ENCODE results near the gene OPN1MW3. TPM values are rescaled to one million over a fixed set of nuclear protein-coding genes. Genes with fewer than 3 reads are reported as not detected.
"Not testable (repeated sequence)": the region's sequence is repeated elsewhere in the genome, so short reads cannot be mapped to it uniquely, and the experiment has no call there.

Gene OPN1MW3
- not detected for total RNA-seq

DNA sequence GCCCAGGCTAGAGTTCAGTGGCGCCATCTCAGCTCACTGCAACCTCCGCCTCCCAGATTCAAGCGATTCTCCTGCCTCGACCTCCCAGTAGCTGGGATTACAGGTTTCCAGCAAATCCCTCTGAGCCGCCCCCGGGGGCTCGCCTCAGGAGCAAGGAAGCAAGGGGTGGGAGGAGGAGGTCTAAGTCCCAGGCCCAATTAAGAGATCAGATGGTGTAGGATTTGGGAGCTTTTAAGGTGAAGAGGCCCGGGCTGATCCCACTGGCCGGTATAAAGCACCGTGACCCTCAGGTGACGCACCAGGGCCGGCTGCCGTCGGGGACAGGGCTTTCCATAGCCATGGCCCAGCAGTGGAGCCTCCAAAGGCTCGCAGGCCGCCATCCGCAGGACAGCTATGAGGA is at the start of gene OPN1MW3:
Gene OPN1MW3, plus strand, starts transcription at position 301 of the 400 bp plus-strand sequence. Its CDS starts 38 bp downstream, at position 339.
- H3K4me3 ChIP-seq; H3K27me3 ChIP-seq (replicated peaks; ENCODE audit: insufficient read depth); H3K9me3 ChIP-seq; H3K4me1 ChIP-seq (replicated peaks); H3K27ac ChIP-seq; DNase-seq (ENCODE audit: low spot score); intact Hi-C loops (cut with DNase I); H3K36me3 ChIP-seq: not testable (repeated sequence)
- no CpG with 5 or more reads among the region's 17 CpGs for WGBS

DNA sequence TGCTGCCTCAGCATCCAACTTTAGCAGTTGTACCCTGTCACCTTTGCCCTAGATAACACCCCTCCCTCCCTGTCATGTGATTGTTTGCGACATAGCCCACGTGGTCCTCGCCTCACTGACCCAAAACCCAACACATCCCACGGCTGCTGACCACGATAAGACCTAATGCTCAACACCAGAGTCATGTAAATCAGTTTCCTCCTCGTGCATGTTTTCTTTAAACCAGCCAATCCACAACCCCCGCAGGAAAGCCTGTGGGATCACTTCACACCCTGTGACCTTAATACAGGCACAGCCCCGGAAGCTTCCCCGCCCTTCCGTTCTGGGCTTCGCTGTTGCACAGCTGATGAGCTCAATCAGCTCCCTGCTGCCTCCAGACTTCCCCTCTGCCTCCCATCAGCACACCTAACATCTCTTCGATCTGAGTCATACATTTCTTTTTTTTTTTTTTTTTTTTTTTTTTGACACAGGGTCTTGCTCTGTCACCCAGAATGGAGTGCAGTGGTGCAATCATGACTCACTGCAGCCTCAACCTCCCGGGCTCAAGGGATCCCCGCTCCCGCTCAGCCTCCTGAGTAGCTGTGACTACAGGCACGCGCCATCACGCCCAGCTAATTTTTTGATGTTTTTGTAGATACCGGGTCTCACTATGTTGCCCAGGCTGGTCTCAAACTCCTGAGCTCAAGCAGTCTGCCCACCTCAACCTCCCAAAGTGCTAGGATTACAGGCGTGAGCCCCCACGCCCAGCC is 47.5 kb upstream of the OPN1MW3 start:
- WGBS, result no CpG with 5 or more reads among the region's 21 CpGs
- intact Hi-C loops (cut with DNase I), result not testable (repeated sequence)

DNA sequence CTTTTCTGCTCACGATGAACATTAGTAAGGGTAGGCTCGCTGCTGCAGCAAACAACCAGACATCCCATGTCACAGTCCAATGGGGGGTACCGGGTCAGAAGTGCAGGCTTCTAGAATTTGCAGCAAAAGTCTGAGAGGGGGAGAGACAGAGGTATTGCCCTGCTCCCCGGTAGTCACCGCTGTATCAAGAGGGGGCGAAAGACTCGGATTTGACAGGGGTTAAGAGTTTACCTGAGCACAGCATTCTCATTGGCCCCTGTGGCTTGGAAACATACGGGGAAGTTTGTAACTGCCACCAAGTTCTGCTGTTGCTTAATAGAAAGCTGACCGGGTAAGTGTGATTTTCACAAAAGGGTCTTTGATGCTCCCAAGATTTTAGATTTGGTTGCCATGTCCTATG is 46.3 kb upstream of the OPN1MW3 start:
- H3K9me3 ChIP-seq; H3K4me3 ChIP-seq; H3K27ac ChIP-seq; H3K36me3 ChIP-seq; intact Hi-C loops (cut with DNase I); H3K27me3 ChIP-seq (replicated peaks; ENCODE audit: insufficient read depth); DNase-seq (ENCODE audit: low spot score); H3K4me1 ChIP-seq (replicated peaks): not testable (repeated sequence)
- whole genome bisulfite sequencing, result 82% methylated on average over 6 of the region's 9 CpGs

More for the DNA sequence above, 47.5 kb upstream of the OPN1MW3 start:
- not testable (repeated sequence) for H3K4me3 ChIP-seq; H3K36me3 ChIP-seq; DNase-seq (ENCODE audit: low spot score); H3K4me1 ChIP-seq (replicated peaks); H3K27me3 ChIP-seq (replicated peaks; ENCODE audit: insufficient read depth); H3K9me3 ChIP-seq; H3K27ac ChIP-seq

DNA sequence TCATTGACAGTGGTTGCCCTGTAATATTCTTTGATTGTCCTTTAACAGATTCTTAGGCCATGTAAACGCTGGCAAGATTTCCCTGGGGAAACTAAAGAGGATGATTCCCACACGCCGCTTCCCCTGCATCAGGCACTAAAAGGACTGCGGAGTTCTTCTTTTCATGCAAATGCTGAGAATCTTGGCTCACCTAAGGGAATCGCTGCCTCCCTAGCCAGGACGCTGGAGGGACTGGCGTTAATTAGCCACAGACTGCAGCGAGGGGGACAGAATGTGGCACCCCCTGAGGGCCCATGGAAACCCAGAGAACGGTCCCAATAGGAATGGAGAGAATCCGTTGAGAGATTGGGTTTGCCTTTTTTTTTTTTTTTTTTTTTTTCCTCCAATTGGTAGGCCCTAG is 45.9 kb upstream of the OPN1MW3 start:
- H3K36me3 ChIP-seq; H3K27ac ChIP-seq; H3K27me3 ChIP-seq (replicated peaks; ENCODE audit: insufficient read depth); H3K4me3 ChIP-seq; DNase-seq (ENCODE audit: low spot score); intact Hi-C loops (cut with DNase I); H3K4me1 ChIP-seq (replicated peaks); H3K9me3 ChIP-seq: not testable (repeated sequence)
- WGBS, result no CpG with 5 or more reads among the region's 10 CpGs

DNA sequence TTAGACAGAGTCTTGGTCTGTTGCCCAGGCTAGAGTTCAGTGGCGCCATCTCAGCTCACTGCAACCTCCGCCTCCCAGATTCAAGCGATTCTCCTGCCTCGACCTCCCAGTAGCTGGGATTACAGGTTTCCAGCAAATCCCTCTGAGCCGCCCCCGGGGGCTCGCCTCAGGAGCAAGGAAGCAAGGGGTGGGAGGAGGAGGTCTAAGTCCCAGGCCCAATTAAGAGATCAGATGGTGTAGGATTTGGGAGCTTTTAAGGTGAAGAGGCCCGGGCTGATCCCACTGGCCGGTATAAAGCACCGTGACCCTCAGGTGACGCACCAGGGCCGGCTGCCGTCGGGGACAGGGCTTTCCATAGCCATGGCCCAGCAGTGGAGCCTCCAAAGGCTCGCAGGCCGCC is 37.9 kb upstream of the OPN1MW3 start, which contains the start of gene OPN1MW2:
Gene OPN1MW2, plus strand, starts transcription at position 301 of the 400 bp plus-strand sequence. Its CDS starts 60 bp downstream, at position 361.
- H3K4me1 ChIP-seq (replicated peaks); intact Hi-C loops (cut with DNase I): not testable (repeated sequence)

DNA sequence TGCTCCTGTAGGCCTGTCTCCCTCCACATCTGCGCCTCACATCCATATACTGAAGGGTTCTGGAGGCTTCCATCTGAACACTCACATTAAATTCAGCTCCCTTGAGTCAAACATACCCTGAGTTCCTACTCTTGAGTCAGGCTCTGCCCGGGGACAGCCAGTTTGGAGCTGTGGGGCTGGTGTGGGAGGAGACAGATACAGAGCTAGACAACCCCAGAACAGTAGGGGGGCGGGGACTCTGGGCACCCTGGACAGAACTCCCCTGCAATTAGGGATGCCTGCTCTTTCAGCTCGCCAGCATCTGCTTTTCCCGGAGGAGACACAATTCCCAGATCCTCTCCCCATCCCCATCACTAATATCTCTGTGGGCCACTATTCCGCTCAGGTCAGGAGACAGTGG is 32.1 kb upstream of the OPN1MW3 start:
- DNase-seq (ENCODE audit: low spot score); intact Hi-C loops (cut with DNase I); H3K36me3 ChIP-seq; H3K4me1 ChIP-seq (replicated peaks); H3K4me3 ChIP-seq; H3K9me3 ChIP-seq; H3K27ac ChIP-seq; H3K27me3 ChIP-seq (replicated peaks; ENCODE audit: insufficient read depth): not testable (repeated sequence)
- no CpG with 5 or more reads among the region's 6 CpGs for WGBS

More for the DNA sequence above, 37.9 kb upstream of the OPN1MW3 start, which contains the start of gene OPN1MW2:
- not testable (repeated sequence) for H3K4me3 ChIP-seq; H3K36me3 ChIP-seq; H3K27ac ChIP-seq; H3K27me3 ChIP-seq (replicated peaks; ENCODE audit: insufficient read depth); DNase-seq (ENCODE audit: low spot score); H3K9me3 ChIP-seq
- no CpG with 5 or more reads among the region's 16 CpGs for WGBS

DNA sequence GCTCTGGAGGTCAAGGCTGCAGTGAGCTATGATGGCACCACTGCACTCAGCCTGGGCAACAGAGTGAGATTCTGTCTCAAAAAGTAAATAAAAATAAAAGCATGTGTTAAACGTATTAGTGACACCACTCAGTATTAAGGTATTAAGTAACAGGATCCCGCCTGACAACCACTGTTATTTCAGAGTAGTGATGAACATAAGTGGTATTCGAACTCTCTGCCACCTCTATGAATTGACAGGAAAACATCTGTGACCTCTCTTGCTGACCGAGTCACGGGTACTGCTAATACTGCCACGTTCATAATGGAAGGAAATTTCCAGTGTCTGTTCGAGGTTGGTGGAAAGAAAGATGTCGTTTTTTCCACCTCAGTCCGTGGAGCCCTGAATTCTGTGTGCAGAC is 30.7 kb upstream of the OPN1MW3 start:
- WGBS, result no CpG with 5 or more reads among the region's 9 CpGs

DNA sequence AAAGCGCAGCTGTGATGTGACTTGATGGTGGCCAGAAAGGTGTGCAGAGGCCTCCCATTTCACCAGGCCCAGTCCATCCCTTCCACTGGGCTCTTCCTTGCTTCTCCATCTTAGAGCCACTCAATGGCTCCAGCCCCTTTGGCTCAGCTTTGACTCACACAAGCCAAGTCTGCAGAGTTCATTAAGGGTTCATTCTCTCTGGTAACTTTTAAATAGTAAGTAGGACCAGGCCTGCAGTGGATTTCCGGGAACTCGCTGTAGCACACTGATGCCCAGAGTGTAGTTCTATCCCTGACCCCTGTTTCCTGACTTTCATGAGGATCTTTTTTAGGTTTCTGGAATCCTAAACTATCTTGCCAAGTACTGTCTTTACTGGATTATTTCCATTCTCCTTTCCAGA is 25.9 kb upstream of the OPN1MW3 start:
- intact Hi-C loops (cut with DNase I); H3K4me1 ChIP-seq (replicated peaks); H3K27ac ChIP-seq; H3K27me3 ChIP-seq (replicated peaks; ENCODE audit: insufficient read depth); H3K4me3 ChIP-seq; H3K9me3 ChIP-seq; DNase-seq (ENCODE audit: low spot score); H3K36me3 ChIP-seq: not testable (repeated sequence)
- WGBS, result no CpG with 5 or more reads among the region's 3 CpGs

More for the DNA sequence above, 30.7 kb upstream of the OPN1MW3 start:
- H3K4me1 ChIP-seq (replicated peaks); H3K27ac ChIP-seq; intact Hi-C loops (cut with DNase I); DNase-seq (ENCODE audit: low spot score); H3K36me3 ChIP-seq; H3K4me3 ChIP-seq; H3K9me3 ChIP-seq; H3K27me3 ChIP-seq (replicated peaks; ENCODE audit: insufficient read depth): not testable (repeated sequence)

DNA sequence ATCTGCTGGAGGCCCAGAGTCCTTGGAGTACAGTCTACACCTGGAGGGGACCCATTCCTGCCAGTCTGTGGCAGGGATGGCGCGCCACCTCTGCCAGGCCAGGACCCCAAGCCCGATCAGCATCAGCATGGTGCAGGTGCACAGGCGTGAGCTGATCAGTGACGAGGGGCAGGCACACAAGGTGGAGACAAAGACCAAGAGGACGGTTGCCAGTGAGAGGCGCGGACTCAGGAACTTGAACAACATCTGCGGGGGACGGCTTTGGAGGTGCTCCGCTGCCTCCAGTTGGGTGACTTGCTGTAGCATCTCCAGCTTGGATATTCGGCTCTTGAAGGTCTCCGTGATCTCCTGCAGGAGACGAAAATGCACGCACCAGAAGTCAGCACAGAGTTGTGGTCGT is 23.8 kb upstream of the OPN1MW3 start:
- H3K4me3 ChIP-seq; DNase-seq (ENCODE audit: low spot score); H3K9me3 ChIP-seq; H3K27ac ChIP-seq; intact Hi-C loops (cut with DNase I); H3K4me1 ChIP-seq (replicated peaks); H3K36me3 ChIP-seq; H3K27me3 ChIP-seq (replicated peaks; ENCODE audit: insufficient read depth): not testable (repeated sequence)
- no CpG with 5 or more reads among the region's 16 CpGs for WGBS

DNA sequence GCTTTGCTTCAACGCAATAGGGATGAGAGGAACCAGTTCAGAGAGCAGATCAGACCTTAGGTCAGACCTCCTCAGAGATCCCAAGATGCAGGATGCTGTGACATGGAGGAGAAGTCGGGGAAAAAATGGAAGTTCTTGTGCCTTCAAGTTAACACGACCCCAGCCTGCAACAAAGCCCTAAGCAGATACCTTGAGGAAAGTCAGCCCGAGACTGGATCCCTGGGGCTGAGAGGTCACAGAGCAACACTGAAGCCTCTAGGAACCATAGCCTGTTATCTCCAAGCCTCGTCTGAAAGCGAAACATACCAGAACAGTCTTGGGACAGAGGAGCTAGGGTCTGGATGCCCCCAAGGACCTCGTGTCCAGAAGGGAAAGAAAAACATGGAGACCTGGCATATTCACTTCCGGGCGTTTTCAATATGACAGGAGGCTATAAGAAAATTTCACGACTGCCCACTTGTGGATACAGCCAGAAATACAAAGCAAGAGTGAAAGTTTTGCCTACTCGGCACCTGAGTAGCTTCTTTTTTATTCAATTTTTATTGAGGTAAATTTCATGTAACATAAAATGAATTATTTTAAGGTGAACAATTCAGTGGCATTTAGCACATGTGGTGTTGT is 18.3 kb upstream of the OPN1MW3 start:
- H3K4me3 ChIP-seq; intact Hi-C loops (cut with DNase I); H3K9me3 ChIP-seq; H3K27me3 ChIP-seq (replicated peaks; ENCODE audit: insufficient read depth); H3K27ac ChIP-seq; DNase-seq (ENCODE audit: low spot score); H3K4me1 ChIP-seq (replicated peaks); H3K36me3 ChIP-seq: not testable (repeated sequence)
- no CpG with 5 or more reads among the region's 11 CpGs for WGBS

DNA sequence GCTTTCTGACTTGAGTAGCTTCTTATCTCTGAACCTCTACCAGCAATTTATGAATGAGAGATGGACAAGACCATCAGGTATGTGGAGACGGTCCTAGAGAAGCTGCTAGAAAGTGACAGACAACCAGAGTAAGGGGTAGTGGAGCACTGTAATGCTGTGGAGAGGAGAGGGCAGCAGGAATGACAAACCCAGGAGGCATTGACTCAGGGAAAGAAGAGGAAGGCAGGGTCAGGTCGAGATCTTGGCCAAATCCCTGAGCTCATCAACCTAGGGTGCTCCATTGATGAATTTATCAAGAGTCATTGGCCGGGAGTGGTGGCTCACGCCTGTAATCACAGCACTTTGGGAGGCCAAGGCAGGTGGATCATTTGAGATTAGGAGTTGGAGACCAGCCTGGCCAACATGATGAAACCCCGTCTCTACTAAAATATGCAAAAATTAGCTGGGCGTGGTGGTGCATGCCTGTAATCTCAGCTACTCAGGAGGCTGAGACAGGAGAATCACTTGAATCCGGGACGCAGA is 17.3 kb upstream of the OPN1MW3 start:
- H3K36me3 ChIP-seq; intact Hi-C loops (cut with DNase I); H3K27ac ChIP-seq; H3K4me3 ChIP-seq; H3K9me3 ChIP-seq; H3K4me1 ChIP-seq (replicated peaks); H3K27me3 ChIP-seq (replicated peaks; ENCODE audit: insufficient read depth); DNase-seq (ENCODE audit: low spot score): not testable (repeated sequence)
- 93% methylated on average over 8 of the region's 8 CpGs for WGBS

DNA sequence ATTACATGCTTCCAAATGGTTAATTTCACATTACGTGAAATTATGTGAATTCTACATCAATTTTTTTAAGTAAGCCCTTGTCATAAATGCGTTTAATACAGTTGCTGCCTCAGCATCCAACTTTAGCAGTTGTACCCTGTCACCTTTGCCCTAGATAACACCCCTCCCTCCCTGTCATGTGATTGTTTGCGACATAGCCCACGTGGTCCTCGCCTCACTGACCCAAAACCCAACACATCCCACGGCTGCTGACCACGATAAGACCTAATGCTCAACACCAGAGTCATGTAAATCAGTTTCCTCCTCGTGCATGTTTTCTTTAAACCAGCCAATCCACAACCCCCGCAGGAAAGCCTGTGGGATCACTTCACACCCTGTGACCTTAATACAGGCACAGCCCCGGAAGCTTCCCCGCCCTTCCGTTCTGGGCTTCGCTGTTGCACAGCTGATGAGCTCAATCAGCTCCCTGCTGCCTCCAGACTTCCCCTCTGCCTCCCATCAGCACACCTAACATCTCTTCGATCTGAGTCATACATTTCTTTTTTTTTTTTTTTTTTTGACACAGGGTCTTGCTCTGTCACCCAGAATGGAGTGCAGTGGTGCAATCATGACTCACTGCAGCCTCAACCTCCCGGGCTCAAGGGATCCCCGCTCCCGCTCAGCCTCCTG is 9.9 kb upstream of the OPN1MW3 start:
- H3K9me3 ChIP-seq; H3K36me3 ChIP-seq; intact Hi-C loops (cut with DNase I); DNase-seq (ENCODE audit: low spot score); H3K27ac ChIP-seq; H3K4me3 ChIP-seq; H3K27me3 ChIP-seq (replicated peaks; ENCODE audit: insufficient read depth); H3K4me1 ChIP-seq (replicated peaks): not testable (repeated sequence)
- no CpG with 5 or more reads among the region's 17 CpGs for WGBS

Data from prostate gland (tissue), 2 donors.